HK-2 (cell line): ENCODE data around the gene AHCY.
"Not testable (repeated sequence)": the region's sequence is repeated elsewhere in the genome, so short reads cannot be mapped to it uniquely, and the experiment has no call there.

Experiments
- DNase-seq: peaks from one replicate; pipeline ENCODE4 v3.0.0-alpha.2; 2018; ENCODE audit not compliant: unreplicated experiment

The AHCY gene

DNA sequence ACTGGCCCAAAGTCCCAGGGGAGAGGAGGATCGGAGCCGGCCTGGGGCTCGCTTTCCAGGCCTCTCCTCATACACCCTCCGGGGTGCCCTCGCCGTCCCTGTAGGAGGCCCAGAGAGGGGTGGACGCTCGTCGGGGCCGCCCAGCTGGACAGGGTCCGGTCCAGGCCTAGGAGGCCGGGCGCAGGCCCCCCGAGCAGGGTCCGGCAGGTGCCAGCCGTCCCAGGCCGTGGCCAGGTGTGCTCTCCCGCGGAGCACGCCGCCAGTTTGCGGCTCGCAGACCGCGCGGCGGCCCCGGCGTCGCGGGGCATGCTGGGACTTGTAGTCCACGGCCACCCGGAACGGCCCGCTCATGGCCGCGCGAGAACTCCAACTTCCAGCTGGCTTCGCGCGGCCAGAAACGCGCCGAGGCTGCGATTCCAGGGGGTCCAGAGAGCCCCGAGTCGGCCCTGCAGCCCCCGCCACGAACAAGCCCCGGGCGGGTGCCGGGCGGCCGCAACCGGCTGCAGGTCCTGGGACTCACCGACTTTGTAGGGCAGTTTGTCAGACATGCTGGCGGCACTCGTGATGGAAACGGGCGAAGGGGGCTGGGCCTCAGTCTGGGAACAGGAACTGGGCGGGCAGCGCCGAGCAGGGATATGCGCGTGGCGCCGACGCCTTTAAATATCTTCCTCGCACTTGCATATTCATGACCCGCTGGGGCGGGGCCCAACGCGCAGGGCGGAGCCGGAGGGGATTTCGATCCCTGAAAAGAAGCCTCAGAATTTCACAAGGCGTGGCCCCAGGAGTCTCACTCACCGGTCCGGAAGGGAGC lies at the start of gene AHCY:
AHCY (minus strand) TSS at position 633 of the 811 bp plus-strand sequence; CDS start at position 548, 85 bp downstream.
- DNase-seq: peak; percentile 99

DNA sequence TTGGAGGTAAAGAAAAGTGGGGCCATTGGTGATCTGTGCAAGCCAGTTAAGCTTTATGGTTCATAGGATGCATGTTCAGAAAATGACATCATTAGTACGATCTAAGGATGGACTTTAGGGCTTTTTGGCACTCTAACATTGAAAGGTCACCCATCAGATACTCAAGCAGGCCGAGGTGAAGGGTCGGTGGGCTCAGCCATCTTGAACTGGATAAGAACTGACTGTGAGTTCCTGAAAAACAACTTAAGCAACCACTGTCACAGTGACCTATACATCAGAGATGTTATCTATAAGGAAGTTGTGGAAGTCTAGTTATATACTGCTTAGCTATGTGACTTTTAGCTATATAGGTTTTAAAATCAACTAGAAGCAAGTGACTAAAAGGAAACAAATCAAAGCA lies 46.9 kb upstream of the AHCY start:
- DNase-seq: no peak

DNA sequence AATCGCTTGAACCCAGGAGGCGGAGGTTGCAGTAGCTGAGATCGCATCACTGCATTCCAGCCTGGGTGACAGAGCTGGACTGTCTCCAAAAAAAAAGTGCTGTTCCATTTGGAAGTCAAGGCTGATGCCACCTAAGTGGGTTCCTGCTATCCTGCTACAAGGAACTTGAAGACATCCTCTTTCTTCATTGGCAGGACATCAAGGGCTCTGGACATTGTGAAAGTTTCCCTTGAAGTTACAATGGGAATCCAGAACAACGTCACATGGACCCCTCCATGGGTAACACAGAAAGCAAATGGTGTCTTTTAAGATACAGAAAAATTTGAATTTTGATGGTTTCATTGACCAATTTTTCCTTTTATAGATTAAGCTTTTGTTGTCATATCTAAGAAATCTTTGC lies 44.4 kb upstream of the AHCY start:
- no peak for DNase-seq

DNA sequence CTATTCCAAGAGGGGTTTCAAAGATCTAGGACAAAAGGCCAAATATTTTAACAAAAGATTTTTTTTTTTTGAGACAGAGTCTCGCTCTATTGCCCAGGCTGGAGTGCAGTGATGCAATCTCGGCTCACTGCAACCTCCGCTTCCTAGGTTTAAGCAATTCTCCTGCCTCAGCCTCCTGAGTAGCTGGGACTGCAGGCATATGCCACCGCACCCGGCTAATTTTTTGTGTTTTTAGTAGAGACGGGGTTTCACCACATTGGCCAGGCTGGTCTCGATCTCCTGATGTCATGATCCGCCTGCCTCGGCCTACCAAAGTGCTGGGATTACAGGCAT lies 43.3 kb upstream of the AHCY start:
- not testable (repeated sequence) for DNase-seq

DNA sequence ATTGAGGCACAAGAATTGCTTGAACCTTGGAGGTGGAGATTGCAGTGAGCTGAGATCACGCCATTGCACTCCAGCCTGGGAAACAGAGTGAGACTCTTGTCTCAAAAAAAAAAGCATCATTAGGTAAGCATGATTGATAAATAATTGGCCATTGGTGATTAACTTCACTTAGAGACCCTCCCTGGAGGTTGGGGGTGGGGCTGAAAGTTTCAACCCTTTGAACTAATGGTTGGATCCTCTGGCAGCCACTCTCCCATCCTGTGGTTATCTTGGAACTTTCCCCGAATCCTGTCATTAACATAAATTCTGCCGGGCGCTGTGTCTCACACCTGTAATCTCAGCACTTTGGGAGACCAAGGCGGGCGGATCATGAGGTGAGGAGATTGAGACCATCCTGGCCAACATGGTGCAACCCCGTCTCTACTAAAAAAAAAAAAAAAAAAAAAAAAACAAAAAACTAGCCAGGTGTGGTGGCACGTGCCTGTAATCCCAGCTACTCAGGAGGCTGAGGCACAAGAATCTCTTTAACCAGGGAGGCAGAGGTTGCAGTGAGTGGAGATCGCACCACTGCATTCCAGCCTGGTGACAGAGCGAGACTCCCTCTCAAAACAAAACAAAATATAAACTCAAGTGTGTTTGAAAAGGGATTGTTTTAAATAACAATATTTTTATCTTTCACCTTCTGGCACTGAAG lies 42.8 kb upstream of the AHCY start:
- DNase-seq: not testable (repeated sequence)

DNA sequence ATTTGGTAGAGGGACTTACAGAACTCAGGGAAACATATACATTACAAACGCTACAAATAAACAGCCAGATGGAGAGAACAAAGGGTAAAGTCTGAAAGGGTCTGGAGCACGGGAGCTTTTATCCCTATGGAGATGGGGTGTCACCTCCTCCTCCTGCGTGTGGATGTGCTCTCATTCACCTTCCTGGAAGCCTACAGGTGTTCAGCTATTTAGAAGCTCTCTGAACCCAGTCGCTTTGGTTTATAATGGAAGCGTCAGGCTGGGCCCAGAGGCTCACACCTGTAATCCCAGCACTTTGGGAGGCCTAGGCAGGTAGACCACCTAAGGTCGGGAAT lies 42.2 kb upstream of the AHCY start:
- no peak for DNase-seq

DNA sequence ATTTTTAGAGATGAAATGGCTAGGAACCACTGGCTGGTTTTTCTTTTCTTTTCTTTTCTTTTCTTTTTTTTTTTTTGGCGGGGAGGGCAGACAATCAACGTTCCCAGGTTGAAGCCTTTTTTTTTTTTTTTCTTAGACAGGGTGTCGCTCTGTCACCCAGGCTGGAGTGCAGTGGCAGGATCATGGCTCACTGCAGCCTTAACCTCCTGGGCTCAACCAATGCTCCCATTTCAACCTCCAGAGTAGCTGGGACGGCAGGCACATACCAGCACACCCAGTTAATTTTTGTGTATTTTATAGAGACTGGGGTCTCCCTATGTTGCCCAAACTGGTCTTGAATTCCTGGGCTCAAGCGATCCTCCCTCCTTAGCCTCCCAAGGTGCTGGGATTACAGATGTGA lies 41.1 kb upstream of the AHCY start:
- DNase-seq: no peak

DNA sequence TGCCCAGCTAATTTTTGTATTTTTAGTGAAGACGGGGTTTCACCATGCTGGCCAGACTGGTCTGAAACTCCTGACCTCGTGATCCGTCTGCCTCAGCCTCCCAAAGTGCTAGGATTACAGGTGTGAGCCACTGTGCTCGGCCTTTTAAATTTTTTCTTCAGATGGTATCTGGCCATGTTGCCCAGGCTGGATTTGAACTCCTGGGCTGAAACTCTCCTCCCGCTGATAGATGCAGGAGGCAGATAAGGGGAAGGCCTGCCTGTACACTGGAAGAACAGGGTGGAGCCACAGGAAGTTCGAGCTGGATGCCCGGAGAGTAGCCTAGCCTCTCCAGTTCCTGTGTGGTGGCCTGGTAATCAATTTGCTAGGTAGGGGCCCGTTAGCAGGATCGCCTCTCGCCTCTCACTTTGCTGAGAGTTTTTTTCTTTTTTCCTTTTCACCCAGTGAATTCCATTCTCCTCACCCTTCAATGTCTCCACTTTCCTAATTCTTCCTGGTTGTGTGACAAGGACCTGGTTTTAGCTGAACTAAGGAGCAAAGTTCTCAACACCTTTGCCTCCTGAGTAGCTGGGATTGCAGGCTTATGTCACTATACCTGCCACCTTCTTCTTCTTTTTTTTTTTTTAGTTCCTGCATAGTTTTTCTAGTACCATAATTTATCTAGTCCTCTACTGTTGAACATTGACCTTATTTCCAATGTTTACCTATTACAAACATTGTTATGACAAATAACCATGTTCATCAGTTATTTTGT lies 40.5 kb upstream of the AHCY start:
- DNase-seq: no peak

DNA sequence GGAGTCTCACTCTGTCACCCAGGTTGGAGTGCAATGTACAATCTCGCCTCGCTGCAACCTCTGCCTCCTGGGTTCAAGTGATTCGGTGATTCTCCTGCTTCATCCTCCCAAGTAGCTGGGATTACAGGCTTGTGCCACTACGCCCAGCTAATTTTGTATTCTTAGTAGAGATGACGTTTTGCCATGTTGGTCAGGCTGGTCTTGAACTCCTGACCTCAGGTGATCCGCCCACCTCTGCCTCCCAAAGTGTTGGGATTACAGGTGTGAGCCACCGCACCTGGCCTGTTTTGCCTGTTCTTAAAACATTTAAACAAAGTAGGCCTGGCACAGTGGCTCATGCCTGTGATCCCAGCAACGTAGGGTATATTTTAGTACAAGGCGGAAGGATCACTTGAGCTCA lies 38.0 kb upstream of the AHCY start:
- DNase-seq: not testable (repeated sequence)

DNA sequence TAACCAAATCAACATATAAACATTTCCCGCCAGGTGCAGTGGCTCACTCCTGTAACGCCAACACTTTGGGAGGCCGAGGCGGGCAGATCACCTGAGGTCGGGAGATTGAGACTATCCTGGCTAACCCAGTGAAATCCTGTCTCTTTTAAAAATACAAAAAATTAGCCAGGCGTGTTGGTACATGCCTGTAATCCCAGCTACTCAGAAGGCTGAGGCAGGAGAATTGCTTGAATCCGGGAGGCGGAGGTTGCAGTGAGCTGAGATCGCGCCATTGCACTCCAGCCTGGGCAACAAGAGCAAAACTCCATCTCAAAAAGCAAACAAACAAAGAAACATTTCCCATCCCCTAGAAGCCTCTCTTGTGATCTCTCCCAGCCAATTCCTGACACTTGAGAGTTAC lies 37.6 kb upstream of the AHCY start:
- DNase-seq: not testable (repeated sequence)

DNA sequence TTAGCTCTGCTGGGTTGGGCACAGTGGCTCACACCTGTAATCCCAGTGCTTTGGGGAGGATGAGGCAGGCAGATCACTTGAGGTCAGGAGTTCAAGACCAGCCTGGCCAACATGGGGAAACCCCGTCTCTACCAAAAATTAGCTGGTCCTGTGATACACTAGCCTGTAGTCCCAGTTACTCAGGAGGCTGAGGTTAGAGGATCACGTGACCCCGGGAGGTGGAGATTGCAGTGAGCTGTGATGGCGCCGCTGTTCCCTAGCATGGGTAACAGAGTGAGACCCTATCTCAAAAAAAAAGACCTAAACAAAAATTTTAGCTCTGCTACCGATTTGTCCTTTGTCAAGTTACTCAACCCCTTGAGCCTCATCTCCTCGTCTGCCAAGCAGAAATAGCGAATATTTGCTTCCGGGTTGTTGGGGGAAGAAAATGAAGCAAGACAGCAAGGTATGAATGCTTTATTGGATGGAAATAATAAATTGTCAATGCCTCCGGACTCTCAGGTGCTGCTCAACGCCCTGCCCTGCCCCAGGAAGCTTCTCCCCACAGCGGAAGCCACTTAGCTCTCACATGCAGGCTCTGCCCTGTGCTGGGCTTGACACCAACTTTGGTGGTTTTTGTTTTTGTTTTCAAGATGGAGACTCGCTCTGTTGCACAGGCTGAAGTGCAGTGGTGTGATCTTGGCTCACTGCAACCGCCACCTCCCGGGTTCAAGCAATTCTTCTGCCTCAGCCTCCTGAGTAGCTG lies 35.0 kb upstream of the AHCY start:
- DNase-seq: no peak

DNA sequence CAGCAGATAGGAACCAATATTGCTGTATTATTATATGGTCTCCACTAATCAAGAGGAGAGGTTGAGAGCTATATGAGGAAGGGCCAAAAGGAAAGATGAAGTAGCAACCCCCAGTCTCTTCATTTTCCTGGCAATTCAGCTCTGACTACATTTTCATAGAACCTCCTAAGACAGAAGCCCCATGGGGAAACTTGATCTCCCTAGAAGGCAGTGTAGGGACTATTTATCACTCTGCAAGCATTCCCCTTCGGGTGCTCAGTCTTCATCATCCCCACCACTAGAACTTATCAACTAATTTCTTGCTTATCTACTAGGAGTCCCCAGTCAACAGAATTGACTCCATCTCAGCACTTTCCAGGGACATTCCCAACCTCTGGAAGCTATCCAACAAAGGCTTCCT lies 34.4 kb upstream of the AHCY start:
- no peak for DNase-seq

DNA sequence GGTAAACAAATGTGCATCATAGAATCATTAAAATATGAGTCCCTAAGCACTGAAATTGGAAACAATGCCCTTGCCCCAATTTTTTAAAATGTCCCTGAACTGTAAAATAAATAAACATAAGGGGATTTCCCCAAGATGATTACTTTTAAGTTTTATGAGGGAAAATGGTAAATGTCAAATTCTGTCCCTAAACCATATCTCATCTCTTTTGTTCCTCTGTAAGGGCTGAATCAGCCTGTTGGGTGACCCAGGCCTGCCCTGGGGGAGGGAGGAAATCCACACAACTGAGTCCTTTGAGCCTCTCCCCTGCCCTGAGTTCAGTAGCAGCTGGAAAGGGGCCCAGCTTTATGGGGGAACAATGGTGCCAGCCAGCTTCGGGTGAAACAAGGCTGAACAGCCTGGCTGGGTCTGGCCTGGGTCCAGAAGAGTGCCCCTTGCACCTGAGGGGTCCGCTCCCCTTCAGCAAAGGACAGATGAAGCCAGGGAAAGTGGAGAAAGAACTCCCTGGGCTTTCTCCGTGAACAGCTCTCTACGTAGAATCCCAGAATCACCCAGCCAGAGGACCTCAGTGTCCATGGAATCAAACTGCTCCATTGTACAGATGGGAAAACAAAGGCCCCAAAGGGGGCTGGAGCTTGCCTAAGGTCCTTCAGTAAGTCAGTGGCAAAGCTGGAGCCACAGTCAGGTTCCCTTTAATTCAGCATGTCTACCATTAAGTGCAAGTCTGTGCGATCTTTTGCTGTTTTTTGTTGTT lies 31.7 kb upstream of the AHCY start:
- no peak for DNase-seq

DNA sequence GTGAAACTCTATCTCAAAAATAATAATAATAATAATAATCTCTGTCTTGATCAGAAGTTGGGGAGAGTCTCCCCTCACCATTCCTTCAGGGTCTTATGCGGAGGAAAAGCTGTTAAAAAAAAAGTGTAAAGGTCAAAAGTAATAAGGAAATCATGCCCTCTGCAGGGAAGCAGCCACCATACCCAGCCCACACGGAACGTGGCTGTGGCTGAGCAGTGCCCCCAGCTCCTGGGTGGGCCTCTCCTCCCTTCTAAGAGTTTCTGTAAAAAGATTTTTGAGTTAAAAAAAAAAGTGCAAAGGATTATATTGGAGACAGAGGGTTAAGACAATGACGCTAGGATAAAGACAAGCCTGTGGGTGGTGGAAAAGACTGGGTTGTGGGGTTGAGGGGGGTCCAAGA lies 30.6 kb upstream of the AHCY start:
- no peak for DNase-seq

DNA sequence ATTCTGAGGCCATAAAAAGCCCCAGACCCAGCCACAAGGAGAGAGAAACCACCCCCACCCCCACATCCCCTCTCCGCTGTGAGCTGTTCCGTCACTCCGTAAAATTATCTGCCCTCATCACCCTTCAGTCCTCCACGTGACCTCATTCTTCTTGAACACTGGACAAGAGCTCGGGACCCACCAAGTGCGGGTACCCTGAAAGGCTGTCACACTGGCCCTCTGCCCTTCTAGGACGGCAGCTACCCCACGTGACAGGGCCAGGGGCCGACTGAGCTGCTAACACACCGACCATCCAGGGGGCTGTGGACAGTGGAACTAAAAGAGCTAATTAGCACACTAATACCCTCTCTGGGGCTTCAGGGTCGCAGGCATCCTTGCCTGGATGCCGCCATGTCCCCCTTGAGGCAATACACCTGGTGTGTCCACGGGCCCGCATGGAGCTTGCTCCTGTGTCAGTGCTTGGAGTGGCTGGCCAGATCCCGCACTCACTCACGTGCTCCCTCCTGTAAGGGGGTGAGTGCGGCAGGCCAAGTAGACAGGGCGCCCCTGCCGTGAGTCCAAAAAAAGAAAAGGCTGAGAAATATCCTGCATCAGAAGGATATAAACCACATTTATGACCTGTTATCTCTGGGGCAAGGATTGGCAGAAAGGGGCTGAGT lies 29.2 kb upstream of the AHCY start:
- DNase-seq: no peak

DNA sequence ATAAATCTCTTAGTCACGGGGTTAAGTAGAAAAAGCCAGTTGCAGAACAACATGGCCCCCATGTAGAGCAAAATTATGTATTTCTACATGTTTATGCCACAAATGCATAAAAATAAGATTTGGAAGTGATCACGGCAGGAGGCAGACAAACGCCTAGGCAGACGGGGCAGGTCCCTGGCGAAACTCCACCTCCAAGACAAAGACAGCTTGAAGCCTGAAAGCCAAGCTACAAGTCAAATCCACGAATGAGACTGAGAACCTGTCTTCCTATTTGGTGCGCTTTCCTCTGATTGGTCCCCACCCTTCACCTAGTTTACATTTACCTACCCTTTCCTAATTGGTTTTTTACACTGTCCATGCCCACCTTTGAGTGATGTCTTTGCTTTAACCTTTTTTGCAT lies 28.7 kb upstream of the AHCY start:
- DNase-seq: no peak

DNA sequence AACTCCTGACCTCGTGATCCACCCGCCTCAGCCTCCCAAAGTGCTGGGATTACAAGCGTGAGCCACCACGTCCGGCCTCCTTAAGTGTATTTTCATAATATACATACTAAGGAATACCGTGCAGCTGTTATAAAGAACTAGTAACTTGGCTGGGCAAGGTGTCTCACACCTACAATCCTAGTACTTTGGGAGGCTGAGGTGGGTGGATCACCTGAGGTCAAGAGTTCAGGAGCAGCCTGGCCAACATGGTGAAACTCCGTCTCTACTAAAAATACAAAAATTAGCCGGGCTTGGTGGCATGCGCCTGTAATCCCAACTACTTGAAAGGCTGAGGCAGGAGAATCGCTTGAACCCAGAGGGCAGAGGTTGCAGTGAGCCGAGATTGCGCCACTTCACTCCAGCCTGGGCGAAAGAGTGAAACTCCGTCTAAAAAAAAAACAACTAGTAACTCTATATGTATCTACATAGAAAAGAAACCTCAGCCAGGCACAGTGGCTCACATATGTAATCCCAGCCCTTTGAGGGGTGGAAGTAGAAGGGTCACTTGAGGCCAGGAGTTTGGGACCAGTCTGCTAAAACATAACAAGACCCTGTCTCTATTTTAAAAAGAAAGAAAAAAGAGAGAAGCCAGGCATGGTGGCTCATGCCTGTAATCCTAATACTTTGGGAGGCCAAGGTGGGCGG lies 27.8 kb upstream of the AHCY start:
- not testable (repeated sequence) for DNase-seq

DNA sequence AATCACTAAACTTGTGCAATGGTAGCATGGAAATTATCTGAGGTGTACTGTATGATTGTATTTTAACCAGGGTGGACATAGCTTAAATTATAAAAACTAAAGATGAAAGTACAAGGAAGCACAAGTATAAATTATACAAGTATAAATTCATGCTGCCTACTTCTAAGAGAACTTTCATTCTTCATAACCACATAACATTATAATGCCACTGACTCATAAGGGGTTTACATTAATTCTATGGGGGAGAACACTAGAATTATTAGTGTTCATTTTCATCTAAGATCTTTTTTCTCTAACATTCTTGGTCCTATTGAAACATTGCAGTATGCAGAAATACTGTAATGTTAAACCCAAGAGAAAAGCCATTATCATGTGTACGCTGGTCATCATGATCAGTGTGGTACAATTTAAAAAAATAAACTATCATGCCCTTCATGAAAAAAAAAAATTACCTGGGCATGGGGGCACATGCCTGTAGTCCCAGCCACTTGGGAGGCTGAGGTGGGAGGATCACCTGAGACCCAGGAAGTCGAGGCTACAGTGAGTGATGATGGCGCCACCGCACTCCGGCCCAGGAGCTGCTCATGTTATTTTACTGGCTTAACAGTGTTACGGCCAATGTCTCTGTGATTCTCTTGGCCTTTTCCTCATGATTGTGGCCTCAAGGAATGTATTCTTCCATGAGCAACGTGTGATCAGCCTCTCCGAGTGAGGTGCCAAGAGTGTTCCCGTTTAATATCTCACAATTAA lies 25.9 kb upstream of the AHCY start:
- no peak for DNase-seq

DNA sequence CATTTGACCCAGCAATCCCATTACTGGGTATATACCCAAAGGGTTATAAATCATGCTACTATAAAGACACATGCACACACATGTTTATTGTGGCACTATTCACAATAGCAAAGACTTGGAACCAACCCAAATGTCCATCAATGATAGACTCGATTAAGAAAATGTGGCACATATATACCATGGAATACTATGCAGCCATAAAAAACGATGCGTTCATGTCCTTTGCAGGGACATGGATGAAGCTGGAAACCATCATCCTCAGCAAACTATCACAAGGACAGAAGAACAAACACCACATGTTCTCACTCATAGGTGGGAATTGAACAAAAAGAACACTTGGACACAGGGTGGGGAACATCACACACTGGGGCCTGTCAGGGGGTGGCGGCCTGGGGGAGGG lies 25.1 kb upstream of the AHCY start:
- DNase-seq: not testable (repeated sequence)

DNA sequence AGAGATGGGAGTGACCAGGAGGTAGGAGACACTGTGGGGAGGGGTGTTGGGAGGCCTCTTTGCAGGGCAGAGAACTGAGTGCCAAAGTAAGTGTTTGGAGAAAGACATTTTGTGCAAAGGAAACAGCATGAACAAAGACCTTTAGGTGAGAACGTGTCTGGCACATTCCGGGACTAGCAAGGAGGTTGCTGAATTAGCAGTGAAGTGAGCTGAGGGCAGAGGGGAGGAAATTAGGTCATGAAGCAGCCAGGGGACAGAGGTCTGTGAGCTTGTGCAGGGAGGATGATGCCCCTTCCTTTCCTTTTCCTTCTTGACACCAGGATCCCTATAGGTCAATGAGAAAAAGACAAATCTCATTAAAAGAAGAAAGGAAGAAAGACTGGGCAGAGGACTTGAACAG lies 21.4 kb upstream of the AHCY start:
- no peak for DNase-seq
